ENCODE measurements around the gene INTS6L.

Gene INTS6L

DNA sequence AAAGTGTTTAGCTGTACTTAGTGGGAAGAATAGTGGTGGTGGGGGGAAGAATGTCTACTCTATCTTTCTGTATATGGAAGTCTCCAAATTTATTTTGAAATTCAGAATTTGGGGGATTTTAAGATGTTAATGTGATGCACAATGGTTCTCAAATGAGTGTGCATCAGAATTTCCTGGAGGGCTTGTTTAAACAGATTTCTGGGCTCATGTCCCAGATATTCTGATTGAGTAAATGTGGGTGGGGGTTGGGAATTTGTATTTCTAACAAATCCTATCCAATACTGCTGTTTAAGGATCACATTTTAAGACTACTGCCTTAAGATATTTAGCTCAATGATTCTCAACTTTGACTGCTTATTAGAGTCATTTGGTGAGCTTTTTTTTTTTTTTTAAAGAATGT, 15.1 kb upstream of the INTS6L start:
- Histone ChIP-seq H3K4ac (ENCODE audit: low read length) (no peak overlapping the region), H3K4me1 (ENCODE audit: control insufficient read depth in 2 of 2, insufficient read depth in 1 of 2, low read depth in 1 of 2, low read length in 2 of 2) (no peaks in the 10 kb centered on the region), H3K14ac (ENCODE audit: low read length) (no peak overlapping the region), H3K79me1 (ENCODE audit: low read depth, low read length) (no peaks in the 10 kb centered on the region), H2BK15ac (ENCODE audit: low read length) (no peak overlapping the region), H3K9me3 (replicated peaks in 1 of 2; ENCODE audit: control insufficient read depth in 2 of 2, insufficient read depth in 1 of 2, low read depth in 1 of 2, low read length in 2 of 2) (no peaks in the 10 kb centered on the region), H4K8ac (ENCODE audit: low read depth, low read length) (no peak overlapping the region), H3K36me3 (replicated peaks in 1 of 2; ENCODE audit: control insufficient read depth in 2 of 2, insufficient read depth in 2 of 2, low read length in 2 of 2) (no peaks in the 10 kb centered on the region), H2AFZ (ENCODE audit: low read length) (no peak overlapping the region), H3K9ac (ENCODE audit: low read depth, low read length, poor library complexity) (no peak overlapping the region), H3K18ac (ENCODE audit: low read length) (no peak overlapping the region), H3K27me3 (ENCODE audit: control insufficient read depth in 3 of 3, insufficient read depth in 3 of 3, low read depth in 1 of 3, low read length in 3 of 3) (peaks cover 0 to 8% (median 0%) of the 10 kb centered on the region in 3 experiments), H3K4me2 (ENCODE audit: insufficient read depth, low read length, poor library complexity, severe bottlenecking) (no peak overlapping the region), H3K4me3 (ENCODE audit: low read length in 2 of 2) (no peak overlapping the region), H3K27ac (replicated peaks; ENCODE audit: low read length) (no peak overlapping the region), H4K91ac (ENCODE audit: low read depth, low read length, poor library complexity) (no peak overlapping the region), H2BK120ac (ENCODE audit: low read depth, low read length) (no peak overlapping the region), H2AK5ac (ENCODE audit: low read depth, low read length) (no peak overlapping the region), H2BK12ac (ENCODE audit: low read length) (no peak overlapping the region), H2BK5ac (ENCODE audit: low read length) (no peak overlapping the region), H3K23ac (ENCODE audit: low read depth, low read length, poor library complexity) (no peak overlapping the region)
- no peak for DNase-seq (ENCODE audit: low spot score)

- Histone ChIP-seq H4K8ac (ENCODE audit: low read depth, low read length) (no peak overlapping the region), H3K14ac (ENCODE audit: low read length) (no peak overlapping the region), H2BK12ac (ENCODE audit: low read length) (no peak overlapping the region), H3K4me3 (ENCODE audit: low read length in 2 of 2) (no peak overlapping the region), H3K18ac (ENCODE audit: low read length) (no peak overlapping the region), H3K36me3 (replicated peaks in 1 of 2; ENCODE audit: control insufficient read depth in 2 of 2, insufficient read depth in 2 of 2, low read length in 2 of 2) (no peaks in the 10 kb centered on the region), H3K23ac (ENCODE audit: low read depth, low read length, poor library complexity) (no peak overlapping the region), H3K27ac (replicated peaks; ENCODE audit: low read length) (no peak overlapping the region), H3K4me1 (ENCODE audit: control insufficient read depth in 2 of 2, insufficient read depth in 1 of 2, low read depth in 1 of 2, low read length in 2 of 2) (no peaks in the 10 kb centered on the region), H2BK5ac (ENCODE audit: low read length) (no peak overlapping the region), H3K9ac (ENCODE audit: low read depth, low read length, poor library complexity) (no peak overlapping the region), H3K4ac (ENCODE audit: low read length) (no peak overlapping the region), H2BK120ac (ENCODE audit: low read depth, low read length) (no peak overlapping the region), H2BK15ac (ENCODE audit: low read length) (no peak overlapping the region), H3K79me1 (ENCODE audit: low read depth, low read length) (no peaks in the 10 kb centered on the region), H2AK5ac (ENCODE audit: low read depth, low read length) (no peak overlapping the region), H3K27me3 (ENCODE audit: control insufficient read depth in 3 of 3, insufficient read depth in 3 of 3, low read depth in 1 of 3, low read length in 3 of 3) (peaks cover 0 to 18% (median 0%) of the 10 kb centered on the region in 3 experiments), H4K91ac (ENCODE audit: low read depth, low read length, poor library complexity) (no peak overlapping the region), H2AFZ (ENCODE audit: low read length) (no peak overlapping the region), H3K4me2 (ENCODE audit: insufficient read depth, low read length, poor library complexity, severe bottlenecking) (no peak overlapping the region), H3K9me3 (replicated peaks in 1 of 2; ENCODE audit: control insufficient read depth in 2 of 2, insufficient read depth in 1 of 2, low read depth in 1 of 2, low read length in 2 of 2) (no peaks in the 10 kb centered on the region)
- no peak for DNase-seq (ENCODE audit: low spot score)
- no CpG with 5 or more reads among the region's 2 CpGs for WGBS, 2 donors (ENCODE audit: extremely low coverage in 2 of 2, insufficient read length in 2 of 2, insufficient replicate concordance in 1 of 2)
Measured at GRCh38 chrX:135509885-135510284, 10.6 kb upstream of the INTS6L start.

- H2BK120ac ChIP-seq (ENCODE audit: low read depth, low read length), result no peak overlapping the region
- DNase-seq (ENCODE audit: low spot score), result no peak
- no peaks in the 10 kb centered on the region for H3K79me1 ChIP-seq (ENCODE audit: low read depth, low read length)
- no peak overlapping the region for H3K4ac ChIP-seq (ENCODE audit: low read length)
- no peak overlapping the region for H3K4me3 ChIP-seq (ENCODE audit: low read length in 2 of 2)
- no peak overlapping the region for H4K91ac ChIP-seq (ENCODE audit: low read depth, low read length, poor library complexity)
- no peak overlapping the region for H3K4me2 ChIP-seq (ENCODE audit: insufficient read depth, low read length, poor library complexity, severe bottlenecking)
- H3K9me3 ChIP-seq (replicated peaks in 1 of 2; ENCODE audit: control insufficient read depth in 2 of 2, insufficient read depth in 1 of 2, low read depth in 1 of 2, low read length in 2 of 2), result no peaks in the 10 kb centered on the region
- H2BK12ac ChIP-seq (ENCODE audit: low read length), result no peak overlapping the region
- WGBS, 2 donors (ENCODE audit: extremely low coverage in 2 of 2, insufficient read length in 2 of 2, insufficient replicate concordance in 1 of 2), result no CpG with 5 or more reads among the region's 3 CpGs
- H2BK15ac ChIP-seq (ENCODE audit: low read length), result no peak overlapping the region
- no peak overlapping the region for H2BK5ac ChIP-seq (ENCODE audit: low read length)
- H3K4me1 ChIP-seq (ENCODE audit: control insufficient read depth in 2 of 2, insufficient read depth in 1 of 2, low read depth in 1 of 2, low read length in 2 of 2), result no peaks in the 10 kb centered on the region
- H3K36me3 ChIP-seq (replicated peaks in 1 of 2; ENCODE audit: control insufficient read depth in 2 of 2, insufficient read depth in 2 of 2, low read length in 2 of 2), result no peaks in the 10 kb centered on the region
- no peak overlapping the region for H4K8ac ChIP-seq (ENCODE audit: low read depth, low read length)
- no peak overlapping the region for H3K18ac ChIP-seq (ENCODE audit: low read length)
- H3K27me3 ChIP-seq (ENCODE audit: control insufficient read depth in 3 of 3, insufficient read depth in 3 of 3, low read depth in 1 of 3, low read length in 3 of 3), result peaks cover 0 to 18% (median 0%) of the 10 kb centered on the region in 3 experiments
- H2AK5ac ChIP-seq (ENCODE audit: low read depth, low read length), result no peak overlapping the region
- H3K27ac ChIP-seq (replicated peaks; ENCODE audit: low read length), result no peak overlapping the region
- H3K14ac ChIP-seq (ENCODE audit: low read length), result no peak overlapping the region
- no peak overlapping the region for H2AFZ ChIP-seq (ENCODE audit: low read length)
- H3K23ac ChIP-seq (ENCODE audit: low read depth, low read length, poor library complexity), result no peak overlapping the region
- no peak overlapping the region for H3K9ac ChIP-seq (ENCODE audit: low read depth, low read length, poor library complexity)
Measured at GRCh38 chrX:135512508-135513129, 7.8 kb upstream of the INTS6L start.

- Histone ChIP-seq H3K23ac (ENCODE audit: low read depth, low read length, poor library complexity) (no peak overlapping the region), H3K79me1 (ENCODE audit: low read depth, low read length) (no peaks in the 10 kb centered on the region), H3K4me3 (ENCODE audit: low read length in 2 of 2) (no peak overlapping the region), H3K36me3 (replicated peaks in 1 of 2; ENCODE audit: control insufficient read depth in 2 of 2, insufficient read depth in 2 of 2, low read length in 2 of 2) (no peaks in the 10 kb centered on the region), H2BK15ac (ENCODE audit: low read length) (no peak overlapping the region), H2BK120ac (ENCODE audit: low read depth, low read length) (no peak overlapping the region), H3K14ac (ENCODE audit: low read length) (no peak overlapping the region), H3K27me3 (ENCODE audit: control insufficient read depth in 3 of 3, insufficient read depth in 3 of 3, low read depth in 1 of 3, low read length in 3 of 3) (peaks cover 0 to 18% (median 0%) of the 10 kb centered on the region in 3 experiments), H3K4me1 (ENCODE audit: control insufficient read depth in 2 of 2, insufficient read depth in 1 of 2, low read depth in 1 of 2, low read length in 2 of 2) (no peaks in the 10 kb centered on the region), H3K18ac (ENCODE audit: low read length) (no peak overlapping the region), H3K9me3 (replicated peaks in 1 of 2; ENCODE audit: control insufficient read depth in 2 of 2, insufficient read depth in 1 of 2, low read depth in 1 of 2, low read length in 2 of 2) (no peaks in the 10 kb centered on the region), H2AK5ac (ENCODE audit: low read depth, low read length) (no peak overlapping the region), H2AFZ (ENCODE audit: low read length) (no peak overlapping the region), H3K4ac (ENCODE audit: low read length) (no peak overlapping the region), H4K91ac (ENCODE audit: low read depth, low read length, poor library complexity) (no peak overlapping the region), H2BK12ac (ENCODE audit: low read length) (no peak overlapping the region), H3K4me2 (ENCODE audit: insufficient read depth, low read length, poor library complexity, severe bottlenecking) (no peak overlapping the region), H3K9ac (ENCODE audit: low read depth, low read length, poor library complexity) (no peak overlapping the region), H4K8ac (ENCODE audit: low read depth, low read length) (no peak overlapping the region), H3K27ac (replicated peaks; ENCODE audit: low read length) (no peak overlapping the region), H2BK5ac (ENCODE audit: low read length) (no peak overlapping the region)
- no peak for DNase-seq (ENCODE audit: low spot score)
- WGBS, 2 donors (ENCODE audit: extremely low coverage in 2 of 2, insufficient read length in 2 of 2, insufficient replicate concordance in 1 of 2), result no CpG with 5 or more reads among the region's 5 CpGs
Measured at GRCh38 chrX:135513130-135513515, 7.3 kb upstream of the INTS6L start.
